ENCODE results near the gene TFF3. TPM values are rescaled to one million over a fixed set of nuclear protein-coding genes. Genes with fewer than 3 reads are reported as not detected.

TFF3 gene
- total RNA-seq, 1 donor from 2014 or later, result 31.9 TPM

GRCh38 chr21:42285569-42286245 is 29.5 kb downstream of the TFF3 start:
- Histone ChIP-seq H3K27ac (no peak overlapping the region), H3K9me3 (no peaks in the 10 kb centered on the region), H3K4me1 (no peaks in the 10 kb centered on the region), H3K36me3 (no peaks in the 10 kb centered on the region), H3K27me3 (no peaks in the 10 kb centered on the region), H3K4me3 (no peak overlapping the region)
- no peak for DNase-seq (ENCODE audit: extremely low spot score in 2 of 2)
- TF ChIP-seq POLR2A (IDR thresholded peaks at IDR 0.05) (no peak), POLR2AphosphoS5 (IDR thresholded peaks at IDR 0.05; ENCODE audit: insufficient read depth in 1 of 2, low read depth in 1 of 2) (no peak), CTCF (IDR thresholded peaks at IDR 0.05) (no peak)
- intact Hi-C loops (cut with DNase I), result no loop called here

DNA sequence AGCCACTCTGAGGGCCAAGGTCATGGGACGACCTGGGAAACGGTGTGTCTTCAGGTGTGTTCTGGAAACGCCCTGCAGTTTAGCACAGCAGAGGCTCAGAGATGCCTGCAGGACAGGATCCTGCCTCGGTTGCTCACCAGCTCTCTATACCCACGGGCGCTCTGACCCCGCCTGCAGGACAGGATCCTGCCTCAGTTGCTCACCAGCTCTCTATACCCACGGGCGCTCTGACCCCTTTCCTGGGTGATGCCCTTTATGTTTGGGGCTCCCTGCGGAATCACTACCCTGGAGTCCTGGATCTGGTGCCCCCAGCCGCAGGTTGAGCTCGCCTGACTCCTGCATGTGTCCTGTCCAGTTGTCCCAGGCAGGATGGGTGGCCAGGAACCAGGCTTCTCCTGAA is 32.5 kb downstream of the TFF3 start:
- DNase-seq (ENCODE audit: extremely low spot score in 2 of 2), result no peak
- no peaks in the 10 kb centered on the region for H3K9me3 ChIP-seq
- H3K4me1 ChIP-seq, result no peaks in the 10 kb centered on the region
- no peaks in the 10 kb centered on the region for H3K36me3 ChIP-seq
- TF ChIP-seq POLR2AphosphoS5 (IDR thresholded peaks at IDR 0.05; ENCODE audit: insufficient read depth in 1 of 2, low read depth in 1 of 2) (no peak), POLR2A (IDR thresholded peaks at IDR 0.05) (no peak), CTCF (IDR thresholded peaks at IDR 0.05) (no peak)
- H3K27me3 ChIP-seq, result no peaks in the 10 kb centered on the region
- intact Hi-C loops (cut with DNase I), result no loop called here
- H3K27ac ChIP-seq, result no peak overlapping the region
- no peak overlapping the region for H3K4me3 ChIP-seq

DNA sequence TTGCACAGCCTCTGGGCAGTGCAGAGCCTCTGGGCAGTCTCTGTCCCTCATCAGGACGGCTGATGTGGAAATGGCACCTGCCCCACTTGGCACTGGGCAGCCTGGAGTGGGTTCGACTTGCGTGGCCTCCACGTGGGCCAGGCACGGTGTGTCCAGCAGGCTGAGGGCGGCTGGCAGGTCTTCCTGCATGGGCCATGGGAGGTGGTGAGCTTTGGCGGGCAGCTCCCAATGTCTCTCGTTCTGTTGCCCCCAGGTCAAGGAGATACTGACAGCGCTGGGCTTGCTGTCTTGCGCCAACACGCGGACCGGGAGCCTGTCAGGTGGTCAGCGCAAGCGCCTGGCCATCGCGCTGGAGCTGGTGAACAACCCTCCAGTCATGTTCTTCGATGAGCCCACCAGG is 33.2 kb downstream of the TFF3 start:
- H3K27me3 ChIP-seq, result no peaks in the 10 kb centered on the region
- no peaks in the 10 kb centered on the region for H3K4me1 ChIP-seq
- no peaks in the 10 kb centered on the region for H3K36me3 ChIP-seq
- H3K4me3 ChIP-seq, result no peak overlapping the region
- TF ChIP-seq CTCF (IDR thresholded peaks at IDR 0.05) (no peak), POLR2AphosphoS5 (IDR thresholded peaks at IDR 0.05; ENCODE audit: insufficient read depth in 1 of 2, low read depth in 1 of 2) (no peak), POLR2A (IDR thresholded peaks at IDR 0.05) (no peak)
- H3K27ac ChIP-seq, result no peak overlapping the region
- intact Hi-C loops (cut with DNase I), result no loop called here
- H3K9me3 ChIP-seq, result no peaks in the 10 kb centered on the region
- no peak for DNase-seq (ENCODE audit: extremely low spot score in 2 of 2)

GRCh38 chr21:42281181-42281680 is 34.0 kb downstream of the TFF3 start:
- Histone ChIP-seq H3K4me3 (no peak overlapping the region), H3K27me3 (no peaks in the 10 kb centered on the region), H3K27ac (no peak overlapping the region), H3K36me3 (no peaks in the 10 kb centered on the region), H3K4me1 (no peaks in the 10 kb centered on the region), H3K9me3 (no peaks in the 10 kb centered on the region)
- intact Hi-C loops (cut with DNase I), result no loop called here
- DNase-seq (ENCODE audit: extremely low spot score in 2 of 2), result no peak
- TF ChIP-seq POLR2A (IDR thresholded peaks at IDR 0.05) (no peak), CTCF (IDR thresholded peaks at IDR 0.05) (no peak), POLR2AphosphoS5 (IDR thresholded peaks at IDR 0.05; ENCODE audit: insufficient read depth in 1 of 2, low read depth in 1 of 2) (no peak)
